Activated CD4-positive, alpha-beta T cell treated with anti-CD3 and anti-CD28 coated beads for 36 hours (primary cell): ENCODE data around the gene SMPD2. TPM values are rescaled to one million over a fixed set of nuclear protein-coding genes. Genes with fewer than 3 reads are reported as not detected.

Source experiments
- ATAC-seq: fragments of 200-7000 bp; cut with Tn5 transposase; one replicate; pipeline ENCODE4 v1.10.0; 2021; ENCODE audit warnings: mild to moderate bottlenecking, moderate library complexity
- CTCF ChIA-PET: fragments of 350-600 bp; sonication (Branson Sonifier 250); formaldehyde crosslinking; loops from one replicate; lab custom pipeline; 2021; ENCODE audit warnings: antibody characterized with exemption; lab: Charles Lee
- POLR2A ChIA-PET: fragments of 350-600 bp; sonication (Branson Sonifier 250); formaldehyde crosslinking; loops from one replicate; lab custom pipeline; 2021; ENCODE audit warnings: antibody characterized with exemption, inconsistent platforms; lab: Charles Lee
- DNase-seq: peaks from one replicate; pipeline ENCODE4 v3.0.0-alpha.2; 2020
- H3K27ac Mint-ChIP-seq: one replicate; pipeline ENCODE4 v1.8.0; 2021; ENCODE audit warnings: mixed read lengths
- H3K27me3 Mint-ChIP-seq: one replicate; pipeline ENCODE4 v1.8.0; 2021; ENCODE audit warnings: mixed read lengths
- H3K36me3 Mint-ChIP-seq: one replicate; pipeline ENCODE4 v1.8.0; 2021; ENCODE audit warnings: low read depth, mixed read lengths
- H3K4me1 Mint-ChIP-seq: one replicate; pipeline ENCODE4 v1.8.0; 2021; ENCODE audit warnings: mixed read lengths
- H3K4me3 Mint-ChIP-seq: one replicate; pipeline ENCODE4 v1.8.0; 2021; ENCODE audit warnings: mild to moderate bottlenecking, moderate library complexity, mixed read lengths
- H3K9me3 Mint-ChIP-seq: one replicate; pipeline ENCODE4 v1.8.0; 2021; ENCODE audit warnings: low read depth, mixed read lengths
- intact Hi-C, 2 experiments: fragments of 100-400 bp; cut with DNase I in 1 of 2; cut with micrococcal nuclease in 1 of 2; formaldehyde crosslinking; loops; one replicate each; pipeline versions ENCODE4 v1.14.2 to v1.15.1; 2022 to 2024; cut with DNase I, micrococcal nuclease
- total RNA-seq, 2 experiments: library from RNA; stranded (reverse); gene quantifications; one replicate each; pipeline ENCODE4 v1.2.3, GENCODE V29; 2021

The SMPD2 gene, protein sequence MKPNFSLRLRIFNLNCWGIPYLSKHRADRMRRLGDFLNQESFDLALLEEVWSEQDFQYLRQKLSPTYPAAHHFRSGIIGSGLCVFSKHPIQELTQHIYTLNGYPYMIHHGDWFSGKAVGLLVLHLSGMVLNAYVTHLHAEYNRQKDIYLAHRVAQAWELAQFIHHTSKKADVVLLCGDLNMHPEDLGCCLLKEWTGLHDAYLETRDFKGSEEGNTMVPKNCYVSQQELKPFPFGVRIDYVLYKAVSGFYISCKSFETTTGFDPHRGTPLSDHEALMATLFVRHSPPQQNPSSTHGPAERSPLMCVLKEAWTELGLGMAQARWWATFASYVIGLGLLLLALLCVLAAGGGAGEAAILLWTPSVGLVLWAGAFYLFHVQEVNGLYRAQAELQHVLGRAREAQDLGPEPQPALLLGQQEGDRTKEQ
- 1 to 10 TPM; 7.5 to 9.5 TPM for total RNA-seq

DNA sequence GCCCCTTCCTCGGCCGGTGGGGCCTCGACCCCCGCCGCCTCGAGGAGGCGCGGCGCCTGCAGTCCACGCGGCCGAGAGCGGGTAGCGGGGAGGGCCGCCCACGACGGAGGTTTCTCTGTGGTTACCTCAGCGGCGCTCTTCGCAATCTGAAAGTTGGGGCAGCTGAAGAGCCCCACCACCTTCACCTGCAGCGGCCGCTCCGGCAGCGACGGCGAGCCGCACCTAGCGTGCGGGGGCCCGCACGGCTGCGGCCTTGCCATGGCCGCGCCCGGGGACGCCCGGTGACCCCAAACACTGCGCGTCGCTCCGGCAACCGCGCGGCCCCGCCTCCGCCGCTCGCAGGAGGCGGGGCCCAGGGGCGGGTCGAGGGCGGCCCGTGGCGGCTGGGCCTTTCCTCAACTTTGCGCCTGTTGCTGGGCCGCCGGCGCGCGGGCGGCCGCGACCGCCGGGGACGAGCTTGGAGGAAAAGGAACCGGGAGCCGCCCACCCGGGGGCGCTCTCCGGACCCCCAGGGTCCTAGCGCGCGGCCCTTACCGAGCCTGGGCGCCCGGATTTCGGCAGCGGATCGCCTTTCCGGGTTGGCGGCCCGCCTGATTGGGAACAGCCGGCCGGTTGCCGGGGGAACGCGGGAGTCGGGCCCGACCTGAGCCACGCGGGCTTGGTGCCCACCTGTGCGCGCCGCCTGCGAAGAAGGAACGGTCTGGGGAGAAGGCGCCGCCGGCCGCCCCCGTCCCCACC lies at the start of gene SMPD2, which contains the start of gene PPIL6:
SMPD2 (plus strand) TSS at position 394 of the 738 bp plus-strand sequence. CDS start 398 bp downstream, outside the sequence.
PPIL6 (minus strand) TSS at position 298 of the 738 bp plus-strand sequence; CDS start at position 260, 38 bp downstream.
- ChIA-PET CTCF (interaction anchor here (0.6 to 3.2 kb wide), 11 partner anchors 10 to 253 kb away, joined by 3 to 25 read pairs (median 3); partner anchors contain the start of genes CD164 and MICAL1), POLR2A (interaction anchor here (1.3 to 1.6 kb wide), 5 partner anchors 19 to 346 kb away, joined by 3 to 7 read pairs (median 5); partner anchors contain the start of genes CD164, CEP57L1 and SESN1)
- DNase-seq (peak; percentile 86), ATAC-seq (peak; percentile 85)
- Mint-ChIP-seq H3K36me3 (peaks cover 17% of the 10 kb centered on the region), H3K4me3 (peak within 1 kb of the TSS; percentile 89), H3K4me1 (peaks cover 18% of the 10 kb centered on the region), H3K9me3 (no peaks in the 10 kb centered on the region), H3K27ac (peak within 1 kb of the TSS; percentile 85), H3K27me3 (no peaks in the 10 kb centered on the region)
- intact Hi-C loops: loop anchor here (1.0 to 5.0 kb wide), 10 partner anchors 14 to 882 kb away; partner anchors contain the start of genes AK9 (in 2 of the 2), FIG4 (in 2 of the 2), ZBTB24 (in 2 of the 2) and CD164 (in 1 of the 2)

DNA sequence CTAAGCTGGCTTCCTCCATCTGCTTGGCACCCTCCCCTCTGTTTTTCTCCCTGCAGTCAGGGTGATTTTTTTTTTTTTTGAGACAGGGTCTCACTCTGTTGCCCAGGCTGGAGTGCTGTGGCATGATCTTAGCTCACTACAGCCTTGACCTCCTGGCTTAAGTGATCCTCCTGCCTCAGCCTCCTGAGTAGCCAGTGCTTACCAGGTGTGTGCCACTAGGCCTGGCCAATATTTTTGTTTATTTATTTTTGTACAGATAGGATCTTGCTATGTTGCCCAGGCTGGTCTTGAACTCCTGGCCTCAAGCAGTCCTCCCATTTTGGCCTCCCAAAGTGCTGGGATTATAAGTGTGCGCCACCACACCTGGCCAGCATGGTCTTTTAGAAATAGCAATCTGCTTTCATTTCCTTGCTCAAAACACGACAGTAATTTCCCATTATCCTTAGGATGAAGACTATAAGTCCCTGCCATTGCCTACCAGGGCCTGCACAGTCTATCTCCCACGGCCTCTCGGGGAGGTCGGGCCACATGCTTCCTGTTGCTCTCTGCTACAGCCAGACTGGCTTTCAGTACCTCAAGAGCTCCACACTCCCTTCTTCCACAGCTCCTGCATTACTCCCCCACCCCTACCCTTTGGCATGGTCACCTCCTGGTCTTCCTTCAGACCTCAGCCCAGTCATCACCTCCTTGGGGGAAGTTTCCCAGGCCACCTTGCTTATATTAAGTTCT lies 47.2 kb upstream of the SMPD2 start:
- Mint-ChIP-seq H3K4me1 (peaks cover 9% of the 10 kb centered on the region), H3K27me3 (no peaks in the 10 kb centered on the region), H3K36me3 (no peaks in the 10 kb centered on the region), H3K9me3 (no peaks in the 10 kb centered on the region), H3K4me3 (no peak overlapping the region), H3K27ac (no peak overlapping the region)
- ATAC-seq (no peak), DNase-seq (no peak)
- intact Hi-C loops: no loop called here
- CTCF ChIA-PET: interaction anchor here (0.6 to 2.5 kb wide), 2 partner anchors 10 to 219 kb away, joined by 3 to 14 read pairs; partner anchors contain the start of gene CD164
- POLR2A ChIA-PET: interaction anchor here (0.7 kb wide), 1 partner anchor 9 kb away, joined by 4 read pairs; no protein-coding TSS in a partner anchor

DNA sequence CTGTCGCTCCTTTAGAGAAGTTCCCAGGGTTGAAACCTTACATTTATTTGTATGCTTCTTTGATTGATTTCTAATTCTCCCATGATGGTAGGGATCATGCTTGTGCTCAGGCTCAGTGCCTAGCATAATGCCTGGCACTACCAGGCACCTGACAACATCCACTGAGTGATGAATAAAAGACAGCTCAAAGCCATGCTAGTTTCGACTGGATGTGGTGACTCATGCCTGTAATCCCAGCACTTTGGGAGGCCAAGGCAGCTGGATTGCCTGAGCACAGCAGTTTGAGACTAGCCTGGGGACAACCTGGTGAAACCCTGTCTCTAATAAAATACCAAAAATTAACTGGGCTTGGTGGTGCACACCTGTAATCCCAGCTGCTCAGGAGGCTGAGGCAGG lies 46.6 kb upstream of the SMPD2 start:
- Mint-ChIP-seq H3K36me3 (no peaks in the 10 kb centered on the region), H3K4me3 (no peak overlapping the region), H3K9me3 (no peaks in the 10 kb centered on the region), H3K27ac (no peak overlapping the region), H3K27me3 (no peaks in the 10 kb centered on the region), H3K4me1 (peaks cover 9% of the 10 kb centered on the region)
- CTCF ChIA-PET: interaction anchor here (1.8 kb wide), 1 partner anchor 20 kb away, joined by 5 read pairs; no protein-coding TSS in a partner anchor
- POLR2A ChIA-PET: interaction anchor here (0.7 kb wide), 1 partner anchor 10 kb away, joined by 4 read pairs; no protein-coding TSS in a partner anchor
- ATAC-seq (peak; percentile 56), DNase-seq (no peak)
- intact Hi-C loops: no loop called here

DNA sequence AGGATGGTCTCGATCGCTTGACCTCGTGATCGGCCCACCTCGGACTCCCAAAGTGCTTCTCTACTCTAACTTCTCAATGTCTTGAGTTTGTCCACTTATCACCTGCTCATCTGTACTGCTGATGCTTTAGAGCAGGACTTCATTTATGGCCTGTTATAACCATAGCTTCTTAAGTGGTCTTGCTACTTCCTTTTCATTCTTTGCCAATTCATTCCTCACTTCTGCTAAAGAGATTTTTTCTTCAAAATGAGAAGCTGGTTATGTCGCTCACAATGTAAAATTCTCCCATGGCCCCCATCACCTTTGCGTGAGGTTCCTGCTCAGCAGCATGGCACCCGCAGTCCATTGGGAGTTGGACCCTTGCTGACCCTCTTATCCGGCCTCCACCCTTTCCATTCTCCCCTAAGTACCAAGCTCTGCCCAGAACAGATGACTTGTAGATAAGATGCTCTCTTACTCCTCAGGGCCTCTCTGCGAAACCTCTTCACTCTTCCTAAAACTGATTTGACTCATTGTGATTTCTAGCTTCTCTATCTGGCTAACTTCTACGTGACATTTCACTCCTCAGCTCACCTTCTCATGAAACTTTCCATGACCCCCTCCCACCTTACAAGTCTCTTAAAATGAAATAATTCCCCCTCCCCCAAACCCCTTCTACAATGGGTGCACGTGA lies 44.3 kb upstream of the SMPD2 start:
- Mint-ChIP-seq H3K27me3 (no peaks in the 10 kb centered on the region), H3K4me1 (peaks cover 6% of the 10 kb centered on the region), H3K4me3 (no peak overlapping the region), H3K27ac (no peak overlapping the region), H3K9me3 (no peaks in the 10 kb centered on the region), H3K36me3 (no peaks in the 10 kb centered on the region)
- DNase-seq (no peak), ATAC-seq (peak; percentile 47)
- intact Hi-C loops: loop anchor here in 1 of 2 experiments (1.0 kb wide), 1 partner anchor 209 kb away; no protein-coding TSS in a partner anchor
- ChIA-PET CTCF (interaction anchor here (0.8 to 2.9 kb wide), 3 partner anchors 12 to 209 kb away, joined by 3 to 18 read pairs (median 6); no protein-coding TSS in a partner anchor), POLR2A (interaction anchor here (0.8 to 1.1 kb wide), 2 partner anchors 13 to 23 kb away, joined by 3 read pairs; no protein-coding TSS in a partner anchor)

DNA sequence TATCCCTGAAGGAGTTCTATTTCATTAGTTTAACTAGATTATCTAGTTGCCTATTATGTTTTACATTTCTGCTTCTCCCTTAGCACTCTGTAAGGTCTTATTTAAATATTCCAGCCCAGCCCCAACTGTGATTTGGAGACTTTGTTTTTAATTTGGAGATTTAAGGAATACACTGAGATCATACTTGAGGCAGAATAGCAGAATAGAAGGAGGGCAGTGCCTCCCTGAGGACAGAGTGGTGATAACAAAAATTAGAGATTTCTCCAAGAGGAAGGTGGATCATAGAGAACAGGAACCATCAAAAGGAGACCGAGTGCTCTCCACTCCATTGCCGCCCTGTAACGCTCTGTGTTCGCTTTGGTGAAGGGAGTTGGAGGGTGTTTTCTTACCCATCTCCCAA lies 43.5 kb upstream of the SMPD2 start:
- Mint-ChIP-seq H3K36me3 (no peaks in the 10 kb centered on the region), H3K27ac (no peak overlapping the region), H3K4me3 (no peak overlapping the region), H3K27me3 (no peaks in the 10 kb centered on the region), H3K4me1 (peaks cover 6% of the 10 kb centered on the region), H3K9me3 (no peaks in the 10 kb centered on the region)
- ChIA-PET CTCF (interaction anchor here (0.6 to 2.9 kb wide), 6 partner anchors 13 to 209 kb away, joined by 3 to 18 read pairs (median 3); no protein-coding TSS in a partner anchor), POLR2A (interaction anchor here (1.1 kb wide), 1 partner anchor 14 kb away, joined by 3 read pairs; no protein-coding TSS in a partner anchor)
- intact Hi-C loops: no loop called here
- DNase-seq: no peak
- ATAC-seq: no peak

DNA sequence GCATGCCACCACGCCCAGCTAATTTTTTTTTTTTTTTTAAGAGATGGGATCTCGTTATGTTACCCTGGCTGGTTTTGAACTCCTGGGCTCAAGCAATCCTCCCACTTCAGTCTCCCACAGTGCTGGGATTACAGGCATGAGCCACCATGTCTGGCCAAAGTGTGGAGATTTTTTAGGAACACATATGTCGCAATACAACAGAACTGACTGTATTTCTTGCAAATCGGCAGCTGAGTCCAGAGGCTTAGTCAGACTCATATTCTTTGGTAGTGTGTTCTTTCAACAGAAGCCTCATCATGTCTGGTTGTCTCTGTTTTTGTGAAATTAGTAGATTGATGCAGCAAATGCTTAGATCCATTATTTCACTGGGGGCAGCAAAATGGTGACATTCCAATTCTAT lies 34.3 kb upstream of the SMPD2 start:
- Mint-ChIP-seq H3K27me3 (no peaks in the 10 kb centered on the region), H3K4me3 (no peak overlapping the region), H3K36me3 (no peaks in the 10 kb centered on the region), H3K9me3 (no peaks in the 10 kb centered on the region), H3K27ac (no peak overlapping the region), H3K4me1 (no peaks in the 10 kb centered on the region)
- no peak for DNase-seq
- intact Hi-C loops: no loop called here
- no peak for ATAC-seq
- POLR2A ChIA-PET: no interaction called here
- CTCF ChIA-PET: interaction anchor here (1.1 kb wide), 1 partner anchor 218 kb away, joined by 3 read pairs; no protein-coding TSS in a partner anchor

DNA sequence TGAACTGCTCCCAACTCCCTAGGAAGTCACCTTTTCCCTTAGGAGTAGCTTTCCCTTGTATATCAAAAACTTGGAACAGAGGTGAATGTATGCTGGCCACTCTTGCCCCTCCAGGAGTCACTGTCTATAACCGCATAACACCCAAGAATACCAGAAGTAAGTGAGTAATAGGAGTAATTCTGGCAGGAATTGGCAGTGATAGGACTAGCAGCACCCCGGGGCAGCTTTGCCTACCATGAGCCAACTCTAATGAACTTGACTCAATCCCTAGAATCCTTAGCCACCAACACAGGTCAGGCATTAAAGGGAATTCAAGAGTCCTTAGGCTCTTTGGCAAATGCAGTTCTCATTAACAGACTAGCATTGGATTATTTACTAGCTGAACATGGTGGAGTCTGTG lies 29.5 kb upstream of the SMPD2 start:
- peaks cover 4% of the 10 kb centered on the region for H3K9me3 Mint-ChIP-seq
- CTCF ChIA-PET: no interaction called here
- H3K4me3 Mint-ChIP-seq: no peak overlapping the region
- no peaks in the 10 kb centered on the region for H3K27me3 Mint-ChIP-seq
- H3K27ac Mint-ChIP-seq: no peak overlapping the region
- no peaks in the 10 kb centered on the region for H3K36me3 Mint-ChIP-seq
- intact Hi-C loops: no loop called here
- no peaks in the 10 kb centered on the region for H3K4me1 Mint-ChIP-seq
- DNase-seq (no peak), ATAC-seq (no peak)
- POLR2A ChIA-PET: interaction anchor here (0.6 kb wide), 1 partner anchor 24 kb away, joined by 5 read pairs; no protein-coding TSS in a partner anchor

DNA sequence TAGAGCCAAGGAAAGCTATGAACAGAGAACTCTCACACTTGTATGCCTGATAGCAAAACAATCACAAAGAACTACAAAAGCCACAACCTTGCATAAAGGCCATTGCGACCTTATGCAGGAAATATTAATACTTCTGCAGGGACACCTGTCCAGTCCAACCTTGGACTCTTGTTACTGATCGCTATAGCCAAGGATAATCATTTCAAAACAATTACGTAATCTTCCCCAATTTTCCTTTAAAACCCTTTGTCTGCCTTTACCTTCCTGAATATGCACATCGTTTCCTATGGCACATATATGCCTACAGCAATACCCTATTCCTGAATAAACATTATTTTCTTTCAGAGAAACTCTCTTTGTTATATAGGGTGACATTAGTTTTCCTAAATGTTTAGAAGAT lies 22.9 kb upstream of the SMPD2 start:
- ChIA-PET POLR2A (no interaction called here), CTCF (interaction anchor here (0.7 to 1.1 kb wide), 2 partner anchors 33 to 1389 kb away, joined by 3 to 4 read pairs; no protein-coding TSS in a partner anchor)
- DNase-seq (no peak), ATAC-seq (no peak)
- intact Hi-C loops: no loop called here
- Mint-ChIP-seq H3K9me3 (peaks cover 4% of the 10 kb centered on the region), H3K4me3 (no peak overlapping the region), H3K36me3 (no peaks in the 10 kb centered on the region), H3K27ac (no peak overlapping the region), H3K4me1 (no peaks in the 10 kb centered on the region), H3K27me3 (no peaks in the 10 kb centered on the region)

DNA sequence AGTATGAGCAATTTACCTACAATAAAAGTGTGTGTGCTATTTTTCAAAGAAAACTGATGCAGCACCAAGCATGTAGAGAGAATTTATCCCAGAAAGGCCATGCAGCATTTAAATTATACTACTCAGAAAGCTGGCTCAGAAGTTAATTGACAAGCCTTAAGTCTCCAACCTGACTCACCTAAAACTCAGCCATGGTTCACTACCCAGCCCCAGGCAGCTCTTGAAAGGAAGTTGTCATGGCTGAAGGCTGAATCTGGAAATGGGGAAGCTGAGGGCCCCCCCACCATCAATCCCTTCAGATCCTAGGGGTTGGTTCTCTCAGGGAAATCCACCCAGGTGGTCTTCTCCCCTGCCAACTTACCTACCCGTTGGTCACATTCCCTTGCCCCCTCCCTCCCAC lies 19.8 kb upstream of the SMPD2 start:
- H3K27ac Mint-ChIP-seq: no peak overlapping the region
- H3K27me3 Mint-ChIP-seq: no peaks in the 10 kb centered on the region
- intact Hi-C loops: no loop called here
- POLR2A ChIA-PET: no interaction called here
- H3K4me1 Mint-ChIP-seq: no peaks in the 10 kb centered on the region
- no peaks in the 10 kb centered on the region for H3K9me3 Mint-ChIP-seq
- CTCF ChIA-PET: interaction anchor here (1.0 to 1.6 kb wide), 2 partner anchors 38 to 50 kb away, joined by 3 to 5 read pairs; no protein-coding TSS in a partner anchor
- no peaks in the 10 kb centered on the region for H3K36me3 Mint-ChIP-seq
- H3K4me3 Mint-ChIP-seq: no peak overlapping the region
- no peak for ATAC-seq
- DNase-seq: no peak

DNA sequence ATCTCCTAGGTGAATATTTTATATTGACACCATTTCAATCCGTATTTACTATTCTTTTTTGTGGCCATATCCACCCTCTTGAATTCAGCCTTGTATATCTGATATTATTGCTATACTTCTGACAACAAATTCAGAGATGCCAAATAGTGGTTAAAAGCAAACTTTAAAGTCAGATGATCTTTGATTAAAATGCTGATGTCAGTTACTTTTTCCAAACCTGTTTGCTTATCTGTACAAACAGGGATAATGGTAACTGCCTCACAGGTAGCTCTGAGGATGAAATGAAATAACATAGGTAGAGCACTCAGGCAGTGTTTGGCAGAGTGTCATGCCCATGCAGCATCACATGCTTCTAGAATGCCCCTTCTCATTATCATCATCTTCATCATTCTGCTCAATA lies 19.3 kb upstream of the SMPD2 start:
- intact Hi-C loops: no loop called here
- POLR2A ChIA-PET: no interaction called here
- Mint-ChIP-seq H3K4me1 (no peaks in the 10 kb centered on the region), H3K4me3 (no peak overlapping the region), H3K27ac (no peak overlapping the region), H3K9me3 (no peaks in the 10 kb centered on the region), H3K27me3 (no peaks in the 10 kb centered on the region), H3K36me3 (no peaks in the 10 kb centered on the region)
- CTCF ChIA-PET: interaction anchor here (1.6 kb wide), 1 partner anchor 38 kb away, joined by 5 read pairs; no protein-coding TSS in a partner anchor
- DNase-seq: no peak
- ATAC-seq: no peak
